GM18508 (cell line): ENCODE data around the gene CERT1.
A peak's percentile ranks its signal among the peaks of the same experiment; 100 is the strongest.

Experiments
- ATAC-seq: cut with Tn5 transposase; IDR thresholded peaks from one replicate; pipeline ENCODE4 v1.9.1; 2021; ENCODE audit warnings: moderate number of reproducible peaks; ENCODE audit not compliant: insufficient read depth, unreplicated experiment

Gene CERT1

GRCh38 chr5:75433814-75434506, 77.5 kb downstream of the CERT1 start:
- ATAC-seq = no peak

- ATAC-seq = no peak
These were observed 97.2 kb downstream of the CERT1 start for GRCh38 chr5:75414241-75414640.

- ATAC-seq = no peak
These were observed 99.1 kb downstream of the CERT1 start for GRCh38 chr5:75412111-75412990.

- no peak for ATAC-seq
These were observed 106.1 kb downstream of the CERT1 start for GRCh38 chr5:75405296-75405695.

- ATAC-seq = no peak
These were observed 116.2 kb downstream of the CERT1 start for GRCh38 chr5:75395277-75395676.

GRCh38 chr5:75389430-75389829, 122.0 kb downstream of the CERT1 start:
- peak; percentile 65 for ATAC-seq

- no peak for ATAC-seq
These were observed 123.6 kb downstream of the CERT1 start for GRCh38 chr5:75387806-75388205.

- ATAC-seq = no peak
These were observed 127.2 kb downstream of the CERT1 start for GRCh38 chr5:75384218-75384617.

- ATAC-seq = no peak
These were observed 130.0 kb downstream of the CERT1 start for GRCh38 chr5:75381456-75381855.

GRCh38 chr5:75380099-75380498, 131.3 kb downstream of the CERT1 start:
- no peak for ATAC-seq

- no peak for ATAC-seq
These were observed 136.0 kb downstream of the CERT1 start for GRCh38 chr5:75375414-75375813.

GRCh38 chr5:75374394-75374814, 137.0 kb downstream of the CERT1 start:
- ATAC-seq = no peak

GRCh38 chr5:75373862-75374261, 137.6 kb downstream of the CERT1 start:
- no peak for ATAC-seq

GRCh38 chr5:75368391-75368790, 143.0 kb downstream of the CERT1 start:
- no peak for ATAC-seq

- no peak for ATAC-seq
These were observed 144.0 kb downstream of the CERT1 start for GRCh38 chr5:75367401-75367800.

- peak; percentile 55 for ATAC-seq
These were observed 144.6 kb downstream of the CERT1 start for GRCh38 chr5:75366787-75367186.

- ATAC-seq = no peak
These were observed 145.7 kb downstream of the CERT1 start for GRCh38 chr5:75365740-75366139.

GRCh38 chr5:75364571-75365280, 146.7 kb downstream of the CERT1 start:
- no peak for ATAC-seq

GRCh38 chr5:75363726-75364495, 147.5 kb downstream of the CERT1 start:
- no peak for ATAC-seq

GRCh38 chr5:75363111-75363510, 148.3 kb downstream of the CERT1 start:
- ATAC-seq = no peak
